ENCODE data around the gene RPGR. TPM values are rescaled to one million over a fixed set of nuclear protein-coding genes. Genes with fewer than 3 reads are reported as not detected.

Gene RPGR, protein sequence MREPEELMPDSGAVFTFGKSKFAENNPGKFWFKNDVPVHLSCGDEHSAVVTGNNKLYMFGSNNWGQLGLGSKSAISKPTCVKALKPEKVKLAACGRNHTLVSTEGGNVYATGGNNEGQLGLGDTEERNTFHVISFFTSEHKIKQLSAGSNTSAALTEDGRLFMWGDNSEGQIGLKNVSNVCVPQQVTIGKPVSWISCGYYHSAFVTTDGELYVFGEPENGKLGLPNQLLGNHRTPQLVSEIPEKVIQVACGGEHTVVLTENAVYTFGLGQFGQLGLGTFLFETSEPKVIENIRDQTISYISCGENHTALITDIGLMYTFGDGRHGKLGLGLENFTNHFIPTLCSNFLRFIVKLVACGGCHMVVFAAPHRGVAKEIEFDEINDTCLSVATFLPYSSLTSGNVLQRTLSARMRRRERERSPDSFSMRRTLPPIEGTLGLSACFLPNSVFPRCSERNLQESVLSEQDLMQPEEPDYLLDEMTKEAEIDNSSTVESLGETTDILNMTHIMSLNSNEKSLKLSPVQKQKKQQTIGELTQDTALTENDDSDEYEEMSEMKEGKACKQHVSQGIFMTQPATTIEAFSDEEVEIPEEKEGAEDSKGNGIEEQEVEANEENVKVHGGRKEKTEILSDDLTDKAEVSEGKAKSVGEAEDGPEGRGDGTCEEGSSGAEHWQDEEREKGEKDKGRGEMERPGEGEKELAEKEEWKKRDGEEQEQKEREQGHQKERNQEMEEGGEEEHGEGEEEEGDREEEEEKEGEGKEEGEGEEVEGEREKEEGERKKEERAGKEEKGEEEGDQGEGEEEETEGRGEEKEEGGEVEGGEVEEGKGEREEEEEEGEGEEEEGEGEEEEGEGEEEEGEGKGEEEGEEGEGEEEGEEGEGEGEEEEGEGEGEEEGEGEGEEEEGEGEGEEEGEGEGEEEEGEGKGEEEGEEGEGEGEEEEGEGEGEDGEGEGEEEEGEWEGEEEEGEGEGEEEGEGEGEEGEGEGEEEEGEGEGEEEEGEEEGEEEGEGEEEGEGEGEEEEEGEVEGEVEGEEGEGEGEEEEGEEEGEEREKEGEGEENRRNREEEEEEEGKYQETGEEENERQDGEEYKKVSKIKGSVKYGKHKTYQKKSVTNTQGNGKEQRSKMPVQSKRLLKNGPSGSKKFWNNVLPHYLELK
- 5.0 TPM in 1 of 2 replicates, not detected in the other for total RNA-seq (2014; rRNA removed; shearing (Covaris generic); ENCODE audit: low replicate concordance)

DNA sequence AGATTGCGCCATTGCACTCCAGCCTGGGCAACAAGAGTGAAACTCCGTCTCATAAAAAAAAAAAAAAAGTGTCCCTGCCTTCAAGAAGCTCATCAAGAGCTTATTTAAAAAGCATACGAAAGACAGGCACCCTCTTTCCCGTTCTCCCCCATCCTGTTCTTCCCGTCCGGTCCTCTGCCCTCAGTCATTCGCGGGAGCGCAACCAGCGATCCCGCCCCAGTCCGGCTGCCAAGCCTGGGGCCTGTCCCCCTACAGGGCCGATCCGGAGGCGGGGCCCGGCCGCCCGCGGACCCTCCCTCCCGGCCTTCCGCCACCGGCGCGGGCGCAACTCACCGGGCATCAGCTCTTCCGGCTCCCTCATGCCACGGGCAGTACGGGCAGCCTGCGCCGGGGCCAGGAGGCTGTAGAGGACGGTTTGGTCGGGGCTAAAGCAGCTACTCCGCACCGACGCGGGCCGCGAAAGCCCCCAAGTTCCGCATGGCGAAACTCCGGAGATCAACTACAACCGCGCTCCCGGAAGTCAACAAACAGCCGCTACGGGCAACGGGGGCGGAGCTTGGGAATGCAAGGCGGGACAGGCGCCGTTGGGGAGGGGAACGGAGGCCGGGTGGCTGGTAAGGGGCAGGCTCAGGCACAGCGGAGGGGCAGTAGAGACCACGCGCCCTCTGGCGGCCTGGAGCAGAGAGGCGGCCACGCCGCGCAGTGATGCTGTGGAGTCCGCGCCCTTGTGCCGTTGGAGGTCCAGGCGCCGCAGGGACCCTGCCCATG is at the start of gene RPGR:
Gene RPGR (minus strand): TSS at position 503 of the 768 bp plus-strand sequence. CDS start 142 bp downstream, at position 361.
- peak; percentile 86 for DNase-seq (ENCODE audit: low read depth)
- in situ Hi-C loops (cut with HindIII; ENCODE audit: low pct_unique_long_range_greater_than_20kb, low sequenced_read_pairs), result no loop called here

DNA sequence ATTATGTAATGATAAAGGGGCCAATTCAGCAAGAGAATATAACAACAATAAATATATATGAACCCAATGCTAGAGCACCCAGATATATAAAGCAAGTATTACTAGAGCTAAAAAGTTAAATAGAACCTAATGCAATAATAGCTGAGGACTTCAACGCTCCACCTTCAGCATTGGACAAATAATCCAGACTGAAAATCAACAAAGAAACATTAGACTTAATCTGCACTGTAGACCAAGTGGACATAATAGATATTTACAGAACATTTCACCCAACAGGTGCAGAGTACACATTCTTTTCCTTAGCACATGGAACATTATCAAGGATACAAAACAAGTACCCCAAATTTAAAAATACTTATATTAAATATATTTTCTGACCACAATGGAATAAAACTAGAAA is 49.4 kb upstream of the RPGR start:
- in situ Hi-C loops (cut with HindIII; ENCODE audit: low pct_unique_long_range_greater_than_20kb, low sequenced_read_pairs), result no loop called here
- DNase-seq (ENCODE audit: low read depth), result no peak

DNA sequence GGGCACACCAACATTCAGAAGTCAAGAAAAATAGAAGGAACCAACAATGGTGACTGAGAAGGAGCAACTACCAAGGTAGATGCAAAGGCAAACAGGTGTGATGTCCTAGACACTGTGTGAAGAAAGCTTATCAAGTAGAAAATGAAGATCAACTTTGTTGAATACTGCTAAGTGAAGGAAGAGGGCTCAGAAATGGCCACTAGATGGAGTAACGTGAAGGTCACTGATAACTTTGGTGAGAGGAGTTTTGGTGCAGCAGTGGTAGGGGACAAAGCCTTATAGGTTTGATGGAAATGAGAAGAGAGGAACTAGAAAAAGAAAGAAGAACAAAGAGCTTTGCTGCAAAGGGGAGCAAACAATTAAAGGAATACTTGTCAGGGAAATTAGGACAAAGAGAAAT is 48.6 kb upstream of the RPGR start:
- in situ Hi-C loops (cut with HindIII; ENCODE audit: low pct_unique_long_range_greater_than_20kb, low sequenced_read_pairs), result no loop called here
- no peak for DNase-seq (ENCODE audit: low read depth)

DNA sequence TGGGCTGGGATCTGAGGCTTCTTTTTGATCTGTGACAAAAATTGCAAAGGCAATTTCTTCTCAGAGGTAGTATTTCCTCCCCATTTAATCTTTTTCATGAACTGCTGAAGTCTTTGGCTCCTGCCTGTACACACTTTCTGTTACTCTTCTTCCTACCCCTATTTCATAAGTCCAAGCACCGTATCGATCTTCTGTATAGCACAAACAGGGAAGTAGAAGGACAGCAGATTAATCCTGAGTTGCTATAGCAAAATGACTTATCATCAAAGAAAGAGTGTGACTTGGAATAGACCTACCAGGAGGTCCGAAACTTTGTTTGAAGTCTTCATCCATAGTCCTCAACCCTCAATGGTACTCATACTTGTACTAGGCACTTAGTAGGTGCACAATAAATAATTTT is 47.1 kb upstream of the RPGR start:
- in situ Hi-C loops (cut with HindIII; ENCODE audit: low pct_unique_long_range_greater_than_20kb, low sequenced_read_pairs), result no loop called here
- no peak for DNase-seq (ENCODE audit: low read depth)

DNA sequence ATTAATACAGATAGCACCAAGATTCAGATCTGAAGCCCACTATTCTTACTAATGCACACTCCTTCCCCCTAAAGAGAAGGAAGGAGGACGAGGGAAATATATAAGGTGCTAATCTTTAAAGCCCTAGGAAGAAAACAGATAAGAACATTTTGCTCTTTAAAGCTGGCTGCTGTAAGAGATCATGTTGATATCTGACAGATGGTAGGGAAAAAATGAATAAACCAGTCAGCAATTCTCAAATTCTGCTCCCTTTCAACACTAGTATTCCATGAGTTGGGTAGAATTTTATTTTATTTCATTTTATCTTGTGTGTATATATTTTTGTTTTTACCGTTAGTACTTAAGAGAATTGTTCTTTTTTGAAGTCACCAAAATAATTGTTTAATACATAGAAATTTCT is 44.3 kb upstream of the RPGR start:
- no peak for DNase-seq (ENCODE audit: low read depth)
- in situ Hi-C loops (cut with HindIII; ENCODE audit: low pct_unique_long_range_greater_than_20kb, low sequenced_read_pairs), result no loop called here

DNA sequence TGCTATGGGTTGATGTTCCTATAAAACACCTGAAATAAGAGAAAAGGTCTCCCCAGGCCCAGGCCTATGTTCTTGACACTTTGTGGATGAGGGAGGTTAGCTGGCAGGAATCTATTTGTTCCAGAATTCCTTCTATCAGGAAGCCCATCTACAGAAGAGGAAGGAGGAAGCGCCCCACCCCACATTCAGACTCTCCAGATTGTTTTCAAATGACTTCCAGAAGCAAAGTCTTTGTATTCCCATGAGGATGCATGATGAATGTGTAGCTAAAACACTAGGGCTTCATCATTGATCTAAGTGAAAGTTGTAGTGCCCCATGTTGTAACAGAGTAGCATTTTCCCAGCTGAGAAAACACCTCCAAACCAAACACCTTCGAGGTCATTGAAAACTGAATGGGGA is 41.5 kb upstream of the RPGR start:
- in situ Hi-C loops (cut with HindIII; ENCODE audit: low pct_unique_long_range_greater_than_20kb, low sequenced_read_pairs), result no loop called here
- no peak for DNase-seq (ENCODE audit: low read depth)

DNA sequence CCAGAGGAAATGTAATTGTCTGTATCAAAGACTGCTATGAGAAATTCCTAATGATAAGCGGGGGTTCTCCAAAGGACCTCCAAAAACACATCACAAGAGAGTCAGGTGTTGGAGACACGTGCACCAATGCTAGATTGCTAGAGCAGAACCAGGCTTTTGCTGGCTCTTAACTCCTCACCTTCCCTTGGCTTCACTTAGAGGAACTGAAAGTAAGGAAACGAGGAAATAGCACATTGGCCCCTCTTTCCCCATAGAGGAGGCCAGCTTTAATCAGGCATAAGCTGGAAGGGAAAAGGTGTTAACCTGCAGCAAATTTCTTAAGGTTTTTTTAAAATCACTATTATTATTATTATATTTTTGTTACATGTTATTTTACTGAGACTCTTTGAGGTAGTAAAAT is 38.6 kb upstream of the RPGR start:
- no peak for DNase-seq (ENCODE audit: low read depth)
- in situ Hi-C loops (cut with HindIII; ENCODE audit: low pct_unique_long_range_greater_than_20kb, low sequenced_read_pairs), result no loop called here

DNA sequence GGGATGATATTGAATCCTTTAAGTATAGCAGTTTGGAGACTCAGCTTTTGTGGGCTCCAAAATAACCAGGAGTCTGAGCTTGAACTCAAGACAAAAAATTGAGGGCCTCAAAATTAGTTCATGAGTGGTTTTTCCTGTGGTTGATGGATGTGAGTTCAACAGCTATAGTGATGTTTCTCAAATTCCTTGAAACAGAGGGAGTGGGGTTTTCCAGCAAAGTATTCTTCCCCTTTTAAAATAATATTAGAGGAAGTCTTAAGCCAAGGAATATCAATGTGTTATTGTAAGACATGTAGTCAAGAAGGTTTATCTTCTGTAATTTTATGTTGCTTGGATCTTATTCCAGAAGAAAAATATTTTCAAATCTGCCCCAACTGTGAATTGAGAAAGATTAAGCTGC is 35.7 kb upstream of the RPGR start:
- DNase-seq (ENCODE audit: low read depth), result no peak
- in situ Hi-C loops (cut with HindIII; ENCODE audit: low pct_unique_long_range_greater_than_20kb, low sequenced_read_pairs), result no loop called here

DNA sequence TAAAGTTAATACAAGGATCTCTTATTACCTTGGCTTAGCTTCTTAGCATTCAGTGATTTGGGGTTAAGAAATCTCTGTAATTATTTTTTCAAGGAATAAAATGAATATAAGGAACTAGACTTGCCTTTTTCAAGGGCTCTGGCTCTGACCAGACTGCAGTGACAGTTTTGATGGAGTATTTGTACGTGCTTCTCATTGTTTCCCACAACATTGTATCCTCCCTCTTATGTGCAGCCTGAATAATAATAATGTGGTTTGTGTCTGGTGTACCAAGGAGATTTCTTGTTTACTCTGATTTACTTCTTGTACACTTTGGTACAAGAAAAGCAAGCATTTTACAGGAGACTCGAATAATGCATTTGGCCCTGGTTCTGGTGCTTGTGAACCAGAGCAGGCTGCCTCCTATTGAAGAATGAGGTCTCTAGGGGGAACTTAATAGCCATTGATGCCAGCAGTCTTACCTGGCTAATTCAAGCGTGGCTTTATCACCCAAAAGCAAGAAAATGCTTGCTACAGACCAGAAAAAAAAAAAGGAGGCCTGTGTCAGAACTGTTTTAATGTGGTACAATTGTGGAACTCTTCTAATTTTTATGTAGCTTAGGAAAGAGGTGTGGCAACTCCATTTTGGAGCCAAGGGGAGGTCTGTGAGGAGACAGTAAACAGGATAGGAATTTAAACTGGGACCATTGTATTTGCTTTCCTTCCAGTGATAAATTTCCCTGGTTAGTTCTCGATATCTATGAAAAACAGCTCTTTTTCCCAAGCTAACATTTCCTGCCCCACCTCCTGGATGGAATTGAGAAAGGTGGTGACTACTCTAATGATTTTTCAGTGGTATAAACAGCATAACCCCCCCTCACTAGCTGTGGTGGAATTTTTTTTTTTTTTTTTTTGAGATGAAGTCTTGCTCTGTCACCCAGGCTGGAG is 30.7 kb upstream of the RPGR start:
- DNase-seq (ENCODE audit: low read depth), result no peak
- in situ Hi-C loops (cut with HindIII; ENCODE audit: low pct_unique_long_range_greater_than_20kb, low sequenced_read_pairs), result no loop called here

DNA sequence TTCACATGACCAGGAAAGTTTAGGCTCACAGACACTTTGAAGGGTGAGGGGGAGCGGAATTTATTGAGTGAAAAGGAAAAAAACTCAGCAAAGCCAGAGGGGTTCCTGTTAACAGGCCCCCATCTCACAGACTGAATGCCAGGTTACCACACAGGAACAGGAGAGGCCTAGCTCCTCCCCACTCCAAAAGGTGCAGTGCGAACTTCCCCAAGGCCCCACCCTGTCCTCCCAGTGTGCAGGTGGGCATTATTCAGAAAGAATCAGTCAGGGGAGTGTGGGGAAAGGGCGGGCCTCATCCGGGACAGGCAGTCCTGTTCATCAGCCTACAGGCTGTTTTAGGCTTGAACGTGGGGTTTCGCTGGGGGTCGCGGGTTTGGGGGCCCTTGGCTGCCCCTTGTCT is 29.1 kb upstream of the RPGR start:
- in situ Hi-C loops (cut with HindIII; ENCODE audit: low pct_unique_long_range_greater_than_20kb, low sequenced_read_pairs), result no loop called here

DNA sequence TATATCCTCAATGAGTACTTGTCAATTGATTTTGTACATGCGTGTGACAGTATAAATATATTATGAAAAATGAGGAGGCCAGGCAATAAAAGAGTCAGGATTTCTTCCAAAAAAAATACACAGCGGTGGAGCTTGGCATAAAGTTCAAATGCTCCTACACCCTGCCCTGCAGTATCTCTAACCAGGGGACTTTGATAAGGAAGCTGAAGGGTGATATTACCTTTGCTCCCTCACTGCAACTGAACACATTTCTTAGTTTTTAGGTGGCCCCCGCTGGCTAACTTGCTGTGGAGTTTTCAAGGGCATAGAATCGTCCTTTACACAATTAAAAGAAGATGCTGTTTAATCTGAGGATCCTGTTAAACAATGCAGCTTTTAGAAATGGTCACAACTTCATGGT is 25.1 kb upstream of the RPGR start, which contains the start of gene OTC:
Gene OTC (plus strand): TSS at position 243 of the 400 bp plus-strand sequence. CDS start 93 bp downstream, at position 336.
- in situ Hi-C loops (cut with HindIII; ENCODE audit: low pct_unique_long_range_greater_than_20kb, low sequenced_read_pairs), result no loop called here
- no peak for DNase-seq (ENCODE audit: low read depth)

More for the DNA sequence above, 29.1 kb upstream of the RPGR start:
- no peak for DNase-seq (ENCODE audit: low read depth)

DNA sequence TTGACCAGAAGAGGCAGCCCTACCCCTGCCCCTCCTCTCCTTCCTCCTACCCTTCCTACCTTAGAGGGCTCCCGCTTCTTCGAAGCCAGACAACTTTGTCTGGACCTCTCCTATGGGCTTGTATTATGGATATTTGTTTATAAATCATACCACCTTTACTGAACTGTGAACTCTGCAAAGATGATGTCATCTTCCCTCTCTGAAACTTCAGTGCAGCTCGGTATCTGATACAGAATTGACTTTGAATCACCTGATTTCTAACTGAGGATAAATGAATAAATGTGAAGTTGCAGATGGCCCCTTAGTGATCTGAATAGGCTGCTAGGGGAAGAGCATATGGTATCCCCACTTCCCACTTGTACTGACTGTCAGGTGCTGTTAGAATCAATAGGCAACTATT is 24.0 kb upstream of the RPGR start:
- in situ Hi-C loops (cut with HindIII; ENCODE audit: low pct_unique_long_range_greater_than_20kb, low sequenced_read_pairs), result no loop called here
- DNase-seq (ENCODE audit: low read depth), result no peak

DNA sequence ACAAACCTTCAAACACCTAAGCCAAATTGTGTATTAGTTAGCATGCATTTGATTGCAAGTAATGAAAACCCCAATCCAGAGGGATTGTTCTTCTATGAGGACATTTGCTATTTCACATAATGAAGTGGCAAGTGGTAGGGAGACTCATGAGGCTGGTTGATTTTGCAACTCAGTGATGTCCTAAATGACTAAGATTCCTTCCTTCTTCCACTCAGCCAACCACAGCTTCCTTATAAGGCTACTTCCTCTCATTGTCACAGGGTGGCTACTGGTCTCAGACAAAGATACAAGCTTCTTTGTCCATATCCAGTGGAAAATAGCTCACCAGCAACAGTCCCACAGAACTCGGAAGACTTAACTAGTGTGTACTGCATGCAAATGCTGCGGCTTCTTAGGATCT is 19.8 kb upstream of the RPGR start:
- in situ Hi-C loops (cut with HindIII; ENCODE audit: low pct_unique_long_range_greater_than_20kb, low sequenced_read_pairs), result no loop called here
- no peak for DNase-seq (ENCODE audit: low read depth)

DNA sequence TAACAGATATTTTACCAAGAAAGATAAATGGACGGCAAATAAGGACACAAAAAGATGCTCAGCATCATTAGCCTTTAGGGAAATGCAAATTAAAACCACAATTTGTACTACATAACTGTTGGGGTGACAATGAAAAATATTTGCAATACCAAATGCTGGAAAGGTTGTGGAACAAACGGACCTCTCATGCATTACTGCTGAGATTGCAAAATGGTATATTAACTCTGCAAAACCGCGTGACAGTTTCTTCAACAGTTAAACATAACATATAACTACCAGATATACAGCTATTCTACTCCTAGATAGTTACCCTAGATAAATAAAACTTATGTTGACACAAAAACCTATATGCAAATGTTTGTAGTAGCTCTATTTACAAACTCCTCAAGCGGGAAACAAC is 18.8 kb upstream of the RPGR start:
- no peak for DNase-seq (ENCODE audit: low read depth)
- in situ Hi-C loops (cut with HindIII; ENCODE audit: low pct_unique_long_range_greater_than_20kb, low sequenced_read_pairs), result no loop called here

DNA sequence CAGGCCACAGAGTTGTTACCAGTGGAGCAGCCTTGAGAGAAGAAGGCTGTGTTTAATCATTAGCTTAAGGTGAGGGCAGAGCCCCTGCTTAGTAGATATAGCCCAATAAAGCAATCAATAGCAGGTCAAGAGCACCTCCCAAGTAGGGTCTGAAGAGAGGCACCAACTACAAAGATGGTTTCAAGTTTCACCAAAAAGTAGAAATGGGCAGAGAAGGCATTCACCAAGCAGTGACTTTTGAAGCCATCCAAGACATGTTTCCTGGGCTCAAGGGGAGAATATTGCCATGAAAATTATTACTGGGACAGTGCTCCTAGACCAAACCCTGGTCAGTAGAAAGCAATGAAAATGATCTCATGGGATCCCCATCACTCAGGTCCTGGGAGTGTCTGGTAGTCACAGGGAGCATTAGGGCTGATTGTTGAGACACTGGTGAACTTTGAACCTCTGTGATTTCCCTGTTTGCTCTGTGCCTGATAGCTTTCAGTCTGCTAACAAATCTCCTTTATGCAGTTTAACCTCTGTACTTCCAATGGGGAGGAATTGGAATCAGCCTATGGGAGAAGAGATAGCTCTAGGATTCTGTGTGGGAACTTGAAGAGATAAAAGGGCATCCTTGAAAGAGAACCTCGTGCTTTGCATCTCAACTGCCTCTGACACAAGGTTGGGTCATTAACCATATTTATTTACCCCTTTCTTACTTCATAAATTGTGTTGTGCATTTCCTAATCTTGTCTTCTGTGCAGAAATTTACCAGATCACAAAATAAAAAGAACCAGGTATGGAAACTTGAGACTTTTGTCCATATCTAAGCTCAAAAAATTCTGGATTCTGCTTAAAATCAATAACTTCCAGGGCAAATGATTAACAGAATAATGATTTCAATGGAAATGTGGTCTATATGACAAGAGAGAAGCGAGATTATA is 15.8 kb upstream of the RPGR start:
- in situ Hi-C loops (cut with HindIII; ENCODE audit: low pct_unique_long_range_greater_than_20kb, low sequenced_read_pairs), result no loop called here
- no peak for DNase-seq (ENCODE audit: low read depth)

DNA sequence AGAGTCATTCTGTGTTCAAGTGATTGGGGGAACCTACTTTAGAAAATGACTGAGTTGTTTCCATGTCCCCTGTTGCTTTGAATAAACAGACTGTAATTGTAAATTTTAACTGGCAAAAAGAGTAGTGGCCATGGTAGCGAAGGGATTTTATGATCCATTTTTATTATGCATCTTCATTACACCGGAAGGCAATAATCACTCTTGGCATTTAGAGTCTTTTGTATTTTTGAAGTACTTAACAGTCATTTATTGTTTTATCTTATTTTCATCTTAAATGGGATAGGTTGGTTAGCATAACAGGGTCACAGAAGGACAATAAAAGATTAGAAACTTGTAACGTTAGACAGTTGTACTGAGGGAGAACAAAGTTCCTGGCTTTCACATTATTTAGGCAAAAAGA is 14.1 kb upstream of the RPGR start:
- DNase-seq (ENCODE audit: low read depth), result no peak
- in situ Hi-C loops (cut with HindIII; ENCODE audit: low pct_unique_long_range_greater_than_20kb, low sequenced_read_pairs), result no loop called here
